Measurements from ENCODE around the gene SYNDIG1. TPM values are rescaled to one million over a fixed set of nuclear protein-coding genes. Genes with fewer than 3 reads are reported as not detected.

Gene SYNDIG1
- polyA plus RNA-seq, 2 donors = 0.01 TPM; not detected in 1

DNA sequence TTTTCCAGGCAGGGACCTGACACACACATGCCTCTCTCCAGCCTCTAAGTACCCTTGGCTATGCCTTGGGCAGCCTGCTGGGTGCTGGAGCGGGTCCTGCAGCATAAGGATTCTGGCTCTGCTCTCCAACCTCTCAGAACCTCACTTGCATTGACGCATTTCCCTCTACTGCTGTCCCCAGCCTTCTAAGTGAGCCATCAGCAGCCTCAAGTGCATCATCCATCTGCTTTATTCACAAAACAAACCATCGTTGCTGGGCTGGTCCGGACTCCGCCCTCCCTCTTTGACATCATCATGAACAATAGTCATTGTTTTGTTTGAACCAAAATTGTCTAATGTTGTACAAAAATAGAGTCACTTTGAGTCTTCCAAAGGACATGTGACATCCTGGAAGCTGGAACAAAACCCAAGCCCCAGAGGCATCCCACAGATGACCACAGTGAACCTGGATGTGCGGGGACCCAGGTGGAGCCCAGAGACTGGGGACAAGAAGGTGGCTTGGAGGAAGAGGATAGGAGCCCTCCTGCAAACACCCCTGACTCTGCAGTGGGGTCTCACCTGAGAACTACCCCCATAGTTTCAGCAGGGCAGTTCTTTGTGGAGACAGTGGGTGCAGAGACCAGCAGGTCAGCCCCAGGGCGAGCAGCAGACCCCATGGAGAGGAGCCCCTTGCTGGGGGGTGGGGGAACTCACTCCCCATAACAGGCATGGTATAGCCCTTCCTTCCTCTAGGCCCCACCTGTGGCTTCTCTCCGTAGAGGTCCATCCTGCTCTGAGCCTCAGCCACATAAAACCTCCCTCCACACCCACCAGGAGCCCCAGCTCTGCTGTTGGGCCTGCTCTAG, 230.1 kb downstream of the SYNDIG1 start:
- Histone ChIP-seq H3K27ac (ENCODE audit: low read depth in 2 of 2, low read length in 1 of 2) (no peak overlapping the region), H3K27me3 (ENCODE audit: control insufficient read depth in 1 of 2, insufficient read depth in 2 of 2, low read length in 2 of 2) (no peaks in the 10 kb centered on the region), H3K4me3 (ENCODE audit: low read depth in 1 of 2, low read length in 2 of 2) (no peak overlapping the region), H3K36me3 (ENCODE audit: control insufficient read depth in 2 of 2, insufficient read depth in 2 of 2, low read length in 1 of 2) (no peaks in the 10 kb centered on the region), H3K4me1 (ENCODE audit: control insufficient read depth in 2 of 2, insufficient read depth in 2 of 2, low read length in 1 of 2) (no peaks in the 10 kb centered on the region), H3K9me3 (ENCODE audit: control insufficient read depth in 2 of 2, insufficient read depth in 1 of 2, low read depth in 1 of 2, low read length in 1 of 2) (peaks cover 0 to 3% of the 10 kb centered on the region in 2 donors)
- WGBS, 2 donors = 79 to 80% methylated on average over 8 of the region's 8 CpGs

DNA sequence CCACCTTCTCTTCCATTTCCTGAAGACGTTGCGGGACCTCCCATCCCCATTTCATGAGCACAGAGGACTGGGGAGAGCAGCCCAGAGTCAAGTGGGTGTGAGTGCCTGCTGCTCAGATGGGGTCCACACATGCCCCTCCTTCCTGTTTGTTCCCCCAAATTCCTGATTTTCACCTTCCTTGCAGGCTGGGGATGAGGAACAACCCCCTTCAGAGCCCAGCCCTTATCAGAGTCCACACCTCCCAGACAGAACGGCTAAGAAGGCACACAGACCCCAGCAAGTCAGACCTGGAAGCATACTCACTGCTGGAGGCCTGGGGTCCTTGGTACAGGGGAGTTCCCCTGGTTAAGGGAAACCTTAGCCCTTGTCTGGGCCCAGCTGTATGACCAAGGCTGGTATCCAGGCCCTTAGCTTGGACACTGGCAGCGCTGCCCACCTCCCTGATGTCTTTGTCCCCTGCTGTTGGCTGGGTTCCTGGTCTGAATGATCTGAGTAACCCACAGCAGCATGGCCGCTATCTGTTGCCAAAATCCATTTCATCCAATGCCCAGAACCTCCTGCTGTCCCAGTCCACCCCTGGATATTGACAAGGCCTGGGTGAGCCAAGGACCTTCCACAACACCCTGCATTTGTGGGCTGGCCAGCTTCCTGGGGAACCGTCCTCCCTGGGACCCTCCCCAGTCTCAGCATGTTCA, 230.9 kb downstream of the SYNDIG1 start:
- H3K4me3 ChIP-seq (ENCODE audit: low read depth in 1 of 2, low read length in 2 of 2) = no peak overlapping the region
- no peaks in the 10 kb centered on the region for H3K4me1 ChIP-seq (ENCODE audit: control insufficient read depth in 2 of 2, insufficient read depth in 2 of 2, low read length in 1 of 2)
- no peak overlapping the region for H3K27ac ChIP-seq (ENCODE audit: low read depth in 2 of 2, low read length in 1 of 2)
- WGBS, 2 donors = 79 to 80% methylated on average over 6 of the region's 6 CpGs
- H3K27me3 ChIP-seq (ENCODE audit: control insufficient read depth in 1 of 2, insufficient read depth in 2 of 2, low read length in 2 of 2) = no peaks in the 10 kb centered on the region
- H3K36me3 ChIP-seq (ENCODE audit: control insufficient read depth in 2 of 2, insufficient read depth in 2 of 2, low read length in 1 of 2) = no peaks in the 10 kb centered on the region
- peaks cover 0 to 3% of the 10 kb centered on the region in 2 donors for H3K9me3 ChIP-seq (ENCODE audit: control insufficient read depth in 2 of 2, insufficient read depth in 1 of 2, low read depth in 1 of 2, low read length in 1 of 2)

DNA sequence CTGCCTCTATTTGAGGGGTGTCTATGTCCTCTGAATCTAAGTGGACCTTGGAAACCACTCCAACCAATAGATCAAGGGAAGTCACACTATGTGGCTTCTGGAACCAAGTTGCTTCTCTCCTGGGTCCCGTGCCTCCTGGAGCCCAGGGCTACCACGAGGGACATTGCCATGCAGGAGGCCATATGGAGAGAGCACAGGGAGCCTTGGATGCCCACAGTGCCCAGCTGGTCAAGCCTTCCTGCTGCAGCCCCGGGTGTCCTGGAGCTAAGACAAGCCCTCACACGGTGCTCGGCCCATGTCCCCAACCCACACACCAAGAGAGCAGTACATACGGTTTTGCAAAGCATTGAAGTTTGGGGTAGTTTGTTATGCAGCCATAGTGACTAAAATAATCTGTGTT, 231.6 kb downstream of the SYNDIG1 start:
- 85 to 86% methylated on average over 6 of the region's 6 CpGs for WGBS, 2 donors
- Histone ChIP-seq H3K36me3 (ENCODE audit: control insufficient read depth in 2 of 2, insufficient read depth in 2 of 2, low read length in 1 of 2) (no peaks in the 10 kb centered on the region), H3K27me3 (ENCODE audit: control insufficient read depth in 1 of 2, insufficient read depth in 2 of 2, low read length in 2 of 2) (no peaks in the 10 kb centered on the region), H3K4me1 (ENCODE audit: control insufficient read depth in 2 of 2, insufficient read depth in 2 of 2, low read length in 1 of 2) (no peaks in the 10 kb centered on the region), H3K27ac (ENCODE audit: low read depth in 2 of 2, low read length in 1 of 2) (no peak overlapping the region), H3K4me3 (ENCODE audit: low read depth in 1 of 2, low read length in 2 of 2) (no peak overlapping the region), H3K9me3 (ENCODE audit: control insufficient read depth in 2 of 2, insufficient read depth in 1 of 2, low read depth in 1 of 2, low read length in 1 of 2) (peaks cover 0 to 3% of the 10 kb centered on the region in 2 donors)

DNA sequence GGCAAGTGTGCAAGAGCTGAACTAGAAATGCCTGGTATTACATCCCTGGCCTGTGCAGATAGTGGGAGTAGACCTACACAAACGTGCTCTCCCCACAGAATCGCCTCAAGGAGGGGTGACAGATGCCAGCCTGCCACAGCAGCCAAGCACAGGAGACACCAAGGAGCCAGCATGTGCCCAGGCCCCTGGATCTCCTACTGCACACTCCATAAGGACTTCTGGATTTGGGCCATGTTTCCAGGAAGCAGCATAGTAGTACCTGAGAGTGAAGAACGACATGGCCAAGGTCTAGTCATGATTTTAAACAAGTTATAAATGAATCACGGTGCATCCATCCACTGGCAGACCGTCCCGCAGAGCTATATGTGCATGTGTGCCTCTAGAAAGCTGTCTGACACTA, 232.2 kb downstream of the SYNDIG1 start:
- no peaks in the 10 kb centered on the region for H3K36me3 ChIP-seq (ENCODE audit: control insufficient read depth in 2 of 2, insufficient read depth in 2 of 2, low read length in 1 of 2)
- no peak overlapping the region for H3K4me3 ChIP-seq (ENCODE audit: low read depth in 1 of 2, low read length in 2 of 2)
- 65 to 71% methylated on average over 6 of the region's 6 CpGs for WGBS, 2 donors
- no peaks in the 10 kb centered on the region for H3K27me3 ChIP-seq (ENCODE audit: control insufficient read depth in 1 of 2, insufficient read depth in 2 of 2, low read length in 2 of 2)
- no peak overlapping the region for H3K27ac ChIP-seq (ENCODE audit: low read depth in 2 of 2, low read length in 1 of 2)
- no peaks in the 10 kb centered on the region for H3K4me1 ChIP-seq (ENCODE audit: control insufficient read depth in 2 of 2, insufficient read depth in 2 of 2, low read length in 1 of 2)
- peaks cover 0 to 3% of the 10 kb centered on the region in 2 donors for H3K9me3 ChIP-seq (ENCODE audit: control insufficient read depth in 2 of 2, insufficient read depth in 1 of 2, low read depth in 1 of 2, low read length in 1 of 2)

DNA sequence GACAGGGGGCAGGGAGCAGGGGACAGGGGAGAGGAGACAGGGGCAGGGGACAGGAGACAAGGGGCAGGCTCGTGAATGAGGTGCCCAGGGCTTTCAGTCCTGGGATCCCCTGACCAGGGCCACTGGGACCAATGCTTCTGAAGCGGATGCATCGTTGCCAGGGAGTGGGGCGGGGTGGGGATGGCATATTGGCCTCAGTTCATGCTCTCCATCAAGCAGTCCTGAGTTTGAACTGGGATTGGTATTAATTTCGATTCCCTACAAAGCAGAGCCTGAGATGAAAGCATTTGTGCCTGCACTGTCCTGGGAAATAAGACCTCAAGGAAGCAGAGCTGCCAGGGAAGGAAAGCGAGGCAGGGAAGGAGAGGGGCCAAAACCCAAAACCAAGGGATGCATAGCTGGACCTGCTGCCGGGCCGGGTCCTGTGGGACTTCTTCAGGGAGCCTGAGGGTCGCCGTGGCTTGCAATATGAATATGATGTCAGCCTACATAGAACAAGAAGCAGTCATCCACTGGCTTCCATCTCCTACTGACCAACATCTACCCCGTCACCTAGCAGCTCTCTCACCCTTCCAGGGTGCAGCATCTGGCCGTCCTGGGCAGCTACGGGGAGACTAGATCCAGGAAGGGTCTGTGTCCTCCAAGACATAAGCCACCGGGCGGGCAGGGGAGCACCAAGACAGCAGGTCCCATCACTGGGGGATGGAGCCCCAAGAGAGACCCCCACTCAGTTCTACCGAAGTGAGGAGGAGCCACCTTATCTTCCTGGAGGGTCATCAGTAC, 233.3 kb downstream of the SYNDIG1 start:
- H3K36me3 ChIP-seq (ENCODE audit: control insufficient read depth in 2 of 2, insufficient read depth in 2 of 2, low read length in 1 of 2) = no peaks in the 10 kb centered on the region
- no peak overlapping the region for H3K4me3 ChIP-seq (ENCODE audit: low read depth in 1 of 2, low read length in 2 of 2)
- H3K9me3 ChIP-seq (ENCODE audit: control insufficient read depth in 2 of 2, insufficient read depth in 1 of 2, low read depth in 1 of 2, low read length in 1 of 2) = peaks cover 0 to 3% of the 10 kb centered on the region in 2 donors
- no peaks in the 10 kb centered on the region for H3K4me1 ChIP-seq (ENCODE audit: control insufficient read depth in 2 of 2, insufficient read depth in 2 of 2, low read length in 1 of 2)
- no peaks in the 10 kb centered on the region for H3K27me3 ChIP-seq (ENCODE audit: control insufficient read depth in 1 of 2, insufficient read depth in 2 of 2, low read length in 2 of 2)
- WGBS, 2 donors = 81 to 85% methylated on average over 16 of the region's 16 CpGs
- no peak overlapping the region for H3K27ac ChIP-seq (ENCODE audit: low read depth in 2 of 2, low read length in 1 of 2)

DNA sequence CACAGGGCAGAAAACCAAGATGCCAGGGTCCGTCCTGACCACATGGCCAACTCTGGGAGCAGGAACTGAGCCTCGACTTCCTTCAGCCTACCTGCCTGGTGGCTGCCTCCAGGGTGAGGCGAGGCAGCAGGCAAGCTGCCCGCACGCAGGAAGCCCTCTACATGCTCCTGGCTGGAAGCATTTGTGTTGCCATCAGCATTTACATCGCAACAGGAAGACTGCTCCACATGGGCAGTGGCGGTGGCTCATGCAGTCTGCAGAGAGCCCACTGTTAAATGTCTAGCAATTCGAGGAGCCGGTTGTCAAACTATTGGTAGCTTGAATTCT, 233.8 kb downstream of the SYNDIG1 start:
- Histone ChIP-seq H3K4me3 (ENCODE audit: low read depth in 1 of 2, low read length in 2 of 2) (no peak overlapping the region), H3K27ac (ENCODE audit: low read depth in 2 of 2, low read length in 1 of 2) (no peak overlapping the region), H3K36me3 (ENCODE audit: control insufficient read depth in 2 of 2, insufficient read depth in 2 of 2, low read length in 1 of 2) (no peaks in the 10 kb centered on the region), H3K27me3 (ENCODE audit: control insufficient read depth in 1 of 2, insufficient read depth in 2 of 2, low read length in 2 of 2) (no peaks in the 10 kb centered on the region), H3K4me1 (ENCODE audit: control insufficient read depth in 2 of 2, insufficient read depth in 2 of 2, low read length in 1 of 2) (no peaks in the 10 kb centered on the region), H3K9me3 (ENCODE audit: control insufficient read depth in 2 of 2, insufficient read depth in 1 of 2, low read depth in 1 of 2, low read length in 1 of 2) (peaks cover 0 to 3% of the 10 kb centered on the region in 2 donors)
- WGBS, 2 donors = 84 to 91% methylated on average over 9 of the region's 9 CpGs

DNA sequence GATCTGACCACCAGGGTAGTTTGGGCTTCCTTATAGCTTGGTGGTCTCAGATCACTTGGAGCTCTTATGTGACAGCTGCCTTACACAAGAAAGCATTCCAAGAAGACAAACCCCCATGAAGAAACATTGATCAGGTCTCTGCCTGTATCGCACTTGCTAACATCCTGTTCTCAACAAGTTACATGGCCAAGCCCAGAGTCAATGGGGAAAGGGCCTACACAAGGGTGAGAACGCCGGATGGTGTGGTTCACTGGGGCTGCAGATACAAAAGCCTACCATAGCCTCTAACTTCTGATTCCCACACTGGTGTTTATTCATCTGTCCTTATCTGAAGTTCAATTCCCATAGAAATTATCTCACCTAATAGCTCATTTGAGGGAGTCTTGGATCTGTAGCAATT, 235.5 kb downstream of the SYNDIG1 start:
- Histone ChIP-seq H3K36me3 (ENCODE audit: control insufficient read depth in 2 of 2, insufficient read depth in 2 of 2, low read length in 1 of 2) (no peaks in the 10 kb centered on the region), H3K4me3 (ENCODE audit: low read depth in 1 of 2, low read length in 2 of 2) (no peak overlapping the region), H3K9me3 (ENCODE audit: control insufficient read depth in 2 of 2, insufficient read depth in 1 of 2, low read depth in 1 of 2, low read length in 1 of 2) (peaks cover 0 to 3% of the 10 kb centered on the region in 2 donors), H3K27me3 (ENCODE audit: control insufficient read depth in 1 of 2, insufficient read depth in 2 of 2, low read length in 2 of 2) (no peaks in the 10 kb centered on the region), H3K4me1 (ENCODE audit: control insufficient read depth in 2 of 2, insufficient read depth in 2 of 2, low read length in 1 of 2) (no peaks in the 10 kb centered on the region), H3K27ac (ENCODE audit: low read depth in 2 of 2, low read length in 1 of 2) (no peak overlapping the region)
- WGBS, 2 donors = 94% methylated on average over 3 of the region's 3 CpGs

DNA sequence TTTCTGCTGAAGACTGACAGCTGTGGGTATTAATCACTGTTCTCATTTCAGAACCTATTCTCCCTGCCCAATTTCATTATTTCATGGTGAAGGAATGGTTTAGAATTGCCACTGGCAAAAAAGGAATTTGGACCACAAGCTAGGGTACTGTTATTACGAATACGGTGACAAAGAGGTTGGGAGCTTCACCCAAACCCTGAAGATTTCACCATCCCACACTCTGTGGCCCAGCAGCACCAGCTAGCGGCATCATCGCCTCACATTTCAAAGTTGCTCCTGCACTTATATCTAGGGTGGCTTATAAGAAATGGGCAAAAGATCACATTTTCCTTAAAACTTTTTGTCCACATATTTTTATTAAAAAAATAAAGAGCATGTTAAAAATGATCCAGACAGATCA, 236.1 kb downstream of the SYNDIG1 start:
- WGBS, 2 donors = 85 to 90% methylated on average over 4 of the region's 4 CpGs
- H3K4me1 ChIP-seq (ENCODE audit: control insufficient read depth in 2 of 2, insufficient read depth in 2 of 2, low read length in 1 of 2) = no peaks in the 10 kb centered on the region
- no peaks in the 10 kb centered on the region for H3K27me3 ChIP-seq (ENCODE audit: control insufficient read depth in 1 of 2, insufficient read depth in 2 of 2, low read length in 2 of 2)
- no peak overlapping the region for H3K4me3 ChIP-seq (ENCODE audit: low read depth in 1 of 2, low read length in 2 of 2)
- H3K36me3 ChIP-seq (ENCODE audit: control insufficient read depth in 2 of 2, insufficient read depth in 2 of 2, low read length in 1 of 2) = no peaks in the 10 kb centered on the region
- no peak overlapping the region for H3K27ac ChIP-seq (ENCODE audit: low read depth in 2 of 2, low read length in 1 of 2)
- peaks cover 0 to 3% of the 10 kb centered on the region in 2 donors for H3K9me3 ChIP-seq (ENCODE audit: control insufficient read depth in 2 of 2, insufficient read depth in 1 of 2, low read depth in 1 of 2, low read length in 1 of 2)

DNA sequence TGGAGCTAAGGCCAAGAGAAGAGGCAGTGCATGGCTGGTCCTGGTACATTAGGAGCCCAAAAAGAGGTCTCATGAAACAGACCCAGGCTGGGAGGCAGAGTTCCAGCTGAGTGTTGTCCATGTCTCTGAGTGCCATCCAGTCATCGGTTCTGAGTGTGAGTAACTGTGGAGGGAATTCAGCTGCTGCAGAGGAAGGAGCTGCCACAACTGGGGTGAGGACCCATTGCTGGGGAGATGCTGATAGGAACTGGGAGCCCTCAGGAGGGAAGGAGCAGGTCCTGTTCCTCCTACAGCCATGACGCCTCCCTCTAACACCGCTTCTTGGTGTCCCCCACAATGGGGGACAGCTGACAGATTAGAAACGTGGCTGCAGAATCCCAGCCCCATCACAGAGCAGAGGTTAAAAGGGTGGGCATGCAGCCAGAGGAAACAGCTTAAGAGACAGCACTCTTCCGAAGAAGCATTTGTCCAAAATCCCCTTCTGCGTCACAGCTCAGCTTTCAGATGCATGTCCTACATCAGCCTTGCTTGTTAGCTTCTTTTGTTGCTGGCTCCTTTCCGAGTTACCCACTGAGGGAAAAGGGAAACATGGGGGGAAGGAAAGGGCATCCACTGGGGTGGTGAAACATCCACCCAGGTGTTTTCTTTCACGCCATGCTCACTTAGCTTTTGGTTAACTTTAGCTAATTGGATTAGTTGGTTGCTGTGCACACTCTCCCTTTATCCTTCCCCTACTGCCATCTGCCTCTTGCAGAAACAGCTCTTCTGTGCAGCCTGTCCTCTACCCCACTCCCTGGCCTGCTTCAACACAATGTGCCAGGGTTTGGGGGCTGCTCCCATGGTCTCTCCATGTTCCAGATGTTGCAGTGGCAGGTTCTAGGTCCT, 239.2 kb downstream of the SYNDIG1 start:
- 67% methylated on average over 8 of the region's 8 CpGs for WGBS, 2 donors
- H3K36me3 ChIP-seq (ENCODE audit: control insufficient read depth in 2 of 2, insufficient read depth in 2 of 2, low read length in 1 of 2) = no peaks in the 10 kb centered on the region

More for the DNA sequence above, 239.2 kb downstream of the SYNDIG1 start:
- H3K27me3 ChIP-seq (ENCODE audit: control insufficient read depth in 1 of 2, insufficient read depth in 2 of 2, low read length in 2 of 2) = no peaks in the 10 kb centered on the region
- H3K27ac ChIP-seq (ENCODE audit: low read depth in 2 of 2, low read length in 1 of 2) = no peak overlapping the region
- H3K4me3 ChIP-seq (ENCODE audit: low read depth in 1 of 2, low read length in 2 of 2) = no peak overlapping the region
- no peaks in the 10 kb centered on the region for H3K4me1 ChIP-seq (ENCODE audit: control insufficient read depth in 2 of 2, insufficient read depth in 2 of 2, low read length in 1 of 2)
- no peaks in the 10 kb centered on the region for H3K9me3 ChIP-seq (ENCODE audit: control insufficient read depth in 2 of 2, insufficient read depth in 1 of 2, low read depth in 1 of 2, low read length in 1 of 2)

Data from esophagus (tissue), 2 donors.